ENCODE results near the gene KLHDC8A. TPM values are rescaled to one million over a fixed set of nuclear protein-coding genes. Genes with fewer than 3 reads are reported as not detected.

The KLHDC8A gene
- total RNA-seq, 4 donors from 2014 or later: 4.1 to 5.5 (median 4.6) TPM

DNA sequence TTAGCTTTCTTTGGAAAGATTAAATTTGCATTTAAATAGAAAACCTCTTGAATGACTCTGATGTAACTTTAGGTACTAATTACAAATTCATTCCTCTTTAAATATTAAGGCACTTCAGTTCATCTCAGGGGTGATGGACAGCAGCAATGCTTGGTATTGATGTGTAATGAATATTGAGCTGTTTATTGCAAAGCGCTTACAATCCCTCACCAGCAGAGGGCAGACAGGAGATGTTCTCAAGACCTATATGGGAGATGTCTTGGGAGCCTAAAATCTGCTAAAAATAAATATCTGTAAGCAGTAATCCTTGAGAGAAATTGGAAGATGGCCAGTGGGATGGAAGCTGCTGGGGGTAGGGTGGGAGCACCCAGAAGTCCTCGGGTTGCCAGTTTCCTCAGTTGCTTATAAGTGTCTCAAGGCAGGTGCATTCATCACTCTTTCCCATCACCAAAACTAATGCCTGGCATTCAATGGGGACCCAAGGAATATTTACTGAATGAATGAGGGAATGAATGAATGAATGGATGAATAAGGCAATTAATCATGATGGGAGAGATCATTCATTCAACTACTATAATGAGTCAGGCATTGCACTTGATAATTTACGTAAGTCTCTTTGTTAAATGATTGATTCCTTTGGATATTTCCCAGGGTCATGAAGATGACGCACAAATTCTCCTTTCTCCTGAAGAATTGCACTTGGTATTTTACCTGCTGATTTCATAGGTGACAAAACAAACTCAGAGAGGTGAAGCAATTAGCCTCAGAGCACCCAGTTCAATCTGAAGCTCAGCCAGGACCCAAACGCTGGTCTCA is 2.3 kb downstream of the KLHDC8A start:
- 25 to 26% methylated on average over 5 of the region's 5 CpGs for WGBS, 2 donors
- Histone ChIP-seq H3K36me3 (no peaks in the 10 kb centered on the region), H3K27me3 (peaks cover 0 to 8% of the 10 kb centered on the region in 2 donors), H3K27ac (peak overlapping the region in 3 of 4 donors; percentile 4 to 86 (median 8)), H3K4me1 (peaks cover 0 to 33% (median 0%) of the 10 kb centered on the region in 4 donors), H3K9me3 (no peaks in the 10 kb centered on the region), H3K4me3 (no peak overlapping the region)
- DNase-seq (ENCODE audit: low spot score in 2 of 2): peak; percentile 42 to 78
- TF ChIP-seq CTCF (IDR thresholded peaks at IDR 0.05) (peak; percentile 72 to 84 (median 81)), EP300 (IDR thresholded peaks at IDR 0.05) (no peak), POLR2A (IDR thresholded peaks at IDR 0.05) (no peak)

DNA sequence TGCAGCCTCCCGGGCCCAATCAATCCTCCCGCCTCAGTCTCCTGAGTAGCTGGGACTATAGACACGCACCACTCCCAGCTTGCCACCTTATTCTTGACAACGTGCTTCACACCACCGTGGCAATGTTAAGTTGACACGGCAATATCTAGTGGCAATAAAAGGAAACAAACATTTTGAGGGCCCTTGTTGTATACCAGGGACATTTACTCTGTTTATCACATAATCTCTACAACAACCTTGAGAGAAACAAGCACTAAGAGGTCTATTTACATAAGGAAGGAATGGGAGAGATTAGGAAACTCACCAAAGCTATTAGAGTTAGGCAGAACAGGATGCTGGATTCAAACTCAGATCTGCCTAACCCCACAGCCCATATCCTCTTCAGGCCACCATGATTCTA is 3.1 kb downstream of the KLHDC8A start:
- peaks cover 0 to 8% of the 10 kb centered on the region in 2 donors for H3K27me3 ChIP-seq
- no peak overlapping the region for H3K4me3 ChIP-seq
- H3K36me3 ChIP-seq: no peaks in the 10 kb centered on the region
- no peak for TF ChIP-seq POLR2A (IDR thresholded peaks at IDR 0.05)
- no peak for TF ChIP-seq EP300 (IDR thresholded peaks at IDR 0.05)
- no peak for TF ChIP-seq CTCF (IDR thresholded peaks at IDR 0.05)
- H3K4me1 ChIP-seq: peaks cover 0 to 33% (median 0%) of the 10 kb centered on the region in 4 donors
- no peak overlapping the region for H3K27ac ChIP-seq
- no peak for DNase-seq (ENCODE audit: low spot score in 2 of 2)
- H3K9me3 ChIP-seq: no peaks in the 10 kb centered on the region
- WGBS, 2 donors: 86 to 91% methylated on average over 6 of the region's 6 CpGs

DNA sequence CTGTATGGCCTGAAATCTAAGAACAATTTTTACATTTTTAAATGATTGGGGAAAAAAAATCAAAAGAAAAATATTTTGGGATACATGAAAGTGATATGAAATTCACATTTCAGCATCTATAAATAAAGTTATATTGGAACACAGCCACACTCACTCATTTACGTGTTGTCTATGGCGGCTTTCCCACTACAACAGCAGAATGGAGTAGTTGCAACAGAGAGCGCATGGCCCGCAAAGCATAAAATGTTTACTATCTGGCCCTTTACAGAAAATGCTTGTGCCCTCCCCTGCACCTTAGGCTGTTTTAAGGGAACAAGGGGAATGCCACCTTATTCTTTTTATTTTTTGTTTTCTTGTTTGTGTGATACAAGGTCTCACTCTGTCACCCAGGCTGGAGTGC is 3.5 kb downstream of the KLHDC8A start:
- Histone ChIP-seq H3K4me3 (no peak overlapping the region), H3K36me3 (no peaks in the 10 kb centered on the region), H3K27ac (no peak overlapping the region), H3K9me3 (no peaks in the 10 kb centered on the region), H3K27me3 (peaks cover 0 to 11% of the 10 kb centered on the region in 2 donors), H3K4me1 (peaks cover 0 to 33% (median 0%) of the 10 kb centered on the region in 4 donors)
- DNase-seq (ENCODE audit: low spot score in 2 of 2): no peak
- 80 to 81% methylated on average over 4 of the region's 4 CpGs for WGBS, 2 donors
- TF ChIP-seq EP300 (IDR thresholded peaks at IDR 0.05) (no peak), CTCF (IDR thresholded peaks at IDR 0.05) (no peak), POLR2A (IDR thresholded peaks at IDR 0.05) (no peak)

DNA sequence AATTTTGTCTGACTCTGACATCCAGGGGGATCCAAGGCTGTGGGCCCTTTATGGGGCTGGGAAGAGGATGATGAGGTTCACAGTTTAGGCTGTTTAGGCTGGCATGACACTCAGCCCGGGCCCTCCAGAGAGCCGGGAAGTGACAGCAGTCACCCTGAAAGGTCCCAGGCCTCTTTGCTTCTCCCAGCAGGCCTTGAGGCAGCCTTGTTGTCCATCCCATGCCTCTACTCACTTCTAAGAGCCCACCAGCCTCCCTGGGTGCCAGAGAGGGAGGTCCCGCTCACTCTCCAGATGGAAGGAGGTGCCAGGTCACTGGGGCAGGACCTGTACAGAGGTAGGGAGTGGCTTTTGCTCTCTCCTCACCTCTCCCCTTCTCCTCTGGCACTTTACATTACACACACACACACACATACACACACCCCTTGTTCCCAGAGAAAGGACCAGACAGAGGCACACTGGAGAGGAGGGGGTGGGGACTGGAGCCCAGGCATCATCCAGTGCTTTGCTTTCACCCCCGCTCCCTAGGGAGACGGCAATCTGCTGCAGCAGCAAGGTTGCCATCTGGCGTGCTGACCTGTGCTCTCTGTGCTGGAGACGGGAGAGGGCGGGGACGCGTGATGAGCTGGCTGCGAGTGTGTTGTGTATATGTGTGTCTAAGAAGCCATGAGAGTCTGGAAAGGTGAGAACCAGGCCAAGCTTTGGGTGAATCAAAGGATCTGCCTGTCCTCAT is 4.6 kb downstream of the KLHDC8A start:
- no peak for DNase-seq (ENCODE audit: low spot score in 2 of 2)
- Histone ChIP-seq H3K4me3 (no peak overlapping the region), H3K27me3 (peaks cover 0 to 22% of the 10 kb centered on the region in 2 donors), H3K27ac (no peak overlapping the region), H3K4me1 (peaks cover 0 to 31% (median 0%) of the 10 kb centered on the region in 4 donors), H3K9me3 (no peaks in the 10 kb centered on the region), H3K36me3 (no peaks in the 10 kb centered on the region)
- TF ChIP-seq EP300 (IDR thresholded peaks at IDR 0.05): no peak
- WGBS, 2 donors: 49 to 75% methylated on average over 11 of the region's 11 CpGs

GRCh38 chr1:205350691-205351141 is 6.0 kb downstream of the KLHDC8A start:
- Histone ChIP-seq H3K4me1 (peaks cover 0 to 16% (median 0%) of the 10 kb centered on the region in 4 donors), H3K27ac (no peak overlapping the region), H3K36me3 (no peaks in the 10 kb centered on the region), H3K4me3 (no peak overlapping the region), H3K27me3 (peaks cover 0 to 25% of the 10 kb centered on the region in 2 donors), H3K9me3 (no peaks in the 10 kb centered on the region)
- no peak for DNase-seq (ENCODE audit: low spot score in 2 of 2)
- 53 to 65% methylated on average over 8 of the region's 8 CpGs for WGBS, 2 donors
- no peak for TF ChIP-seq POLR2A (IDR thresholded peaks at IDR 0.05)
- no peak for TF ChIP-seq CTCF (IDR thresholded peaks at IDR 0.05)
- TF ChIP-seq EP300 (IDR thresholded peaks at IDR 0.05): no peak

Measured in tibial nerve (tissue), 4 donors.